H1 (cell line): ENCODE data around the gene APOOL. TPM values are rescaled to one million over a fixed set of nuclear protein-coding genes. Genes with fewer than 3 reads are reported as not detected.

ENCODE experiments used
- CTCF ChIA-PET: fragments of 300-600 bp; sonication (Branson Sonifier 250); formaldehyde crosslinking; loops from one replicate; lab custom pipeline; 2021; ENCODE audit not compliant: partially characterized antibody; lab: Charles Lee
- POLR2A ChIA-PET: fragments of 300-600 bp; sonication (Branson Sonifier 250); formaldehyde crosslinking; loops from one replicate; lab custom pipeline; 2021; ENCODE audit warnings: inconsistent platforms; ENCODE audit not compliant: partially characterized antibody; lab: Charles Lee
- DNase-seq, 2 experiments: peaks; one replicate each; pipeline versions ENCODE4 v3.0.0 to v3.0.0-alpha.2; 2010 to 2022; ENCODE audit warnings: low spot score in 2 of 2, low read depth in 1 of 2, mixed read lengths in 1 of 2
- FAIRE-seq: peaks from 2 replicates; lab custom pipeline; 2011; peaks lifted over from hg19 to GRCh38; lab: Jason Lieb, UNC
- H2AFZ ChIP-seq: 2 replicates; pipeline ENCODE4 v1.8.1; 2012; ENCODE audit warnings: low read length, inconsistent platforms
- H2AK5ac ChIP-seq: 2 replicates; pipeline ENCODE4 v1.6.1; 2013; ENCODE audit warnings: low read depth, low read length
- H2BK120ac ChIP-seq: replicated peaks from 2 replicates; pipeline ENCODE3; 2013; ENCODE audit warnings: low read depth, low read length, inconsistent platforms
- H2BK12ac ChIP-seq: 2 replicates; pipeline ENCODE4 v1.6.1; 2013; ENCODE audit warnings: low read depth, low read length
- H2BK15ac ChIP-seq: 2 replicates; pipeline ENCODE4 v1.6.1; 2013; ENCODE audit warnings: low read length
- H2BK20ac ChIP-seq: 2 replicates; pipeline ENCODE4 v1.6.1; 2013; ENCODE audit warnings: low read length
- H2BK5ac ChIP-seq: 2 replicates; pipeline ENCODE4 v1.6.1; 2013; ENCODE audit warnings: low read depth, low read length
- H3K14ac ChIP-seq: 2 replicates; pipeline ENCODE4 v1.6.1; 2013; ENCODE audit warnings: inconsistent platforms; ENCODE audit not compliant: insufficient read length
- H3K18ac ChIP-seq: 2 replicates; pipeline ENCODE4 v1.6.1; 2013; ENCODE audit warnings: low read length; ENCODE audit errors: extremely low read depth
- H3K23ac ChIP-seq: 2 replicates; pipeline ENCODE4 v1.6.1; 2013; ENCODE audit warnings: inconsistent platforms; ENCODE audit not compliant: insufficient read length
- H3K23me2 ChIP-seq: 2 replicates; pipeline ENCODE4 v1.6.1; 2013; ENCODE audit warnings: low read depth, low read length
- H3K27ac ChIP-seq: 2 replicates; pipeline ENCODE4 v1.6.1; 2011; ENCODE audit warnings: low read depth, low read length, inconsistent platforms
- H3K27me3 ChIP-seq, 4 experiments: replicated peaks in 1 of 4; 1 replicate in 1 of 4; 2 replicates in 3 of 4; pipeline versions ENCODE4 v1.6.1 to v1.8.1; 2011 to 2013; ENCODE audit warnings: low read length in 3 of 4, mild to moderate bottlenecking in 3 of 4, inconsistent platforms in 2 of 4, mixed read lengths in 2 of 4, moderate library complexity in 1 of 4; ENCODE audit not compliant: control insufficient read depth in 3 of 4, insufficient read depth in 3 of 4; ENCODE audit errors: extremely low read depth in 1 of 4
- H3K36me3 ChIP-seq, 4 experiments: 2 replicates each; pipeline versions ENCODE4 v1.6.1 to v1.8.1; 2011 to 2013; ENCODE audit warnings: mild to moderate bottlenecking in 4 of 4, low read length in 3 of 4, moderate library complexity in 2 of 4, control low read depth in 1 of 4, inconsistent platforms in 1 of 4; ENCODE audit not compliant: insufficient read depth in 4 of 4, control insufficient read depth in 2 of 4
- H3K4ac ChIP-seq: replicated peaks from 2 replicates; pipeline ENCODE3; 2013; ENCODE audit warnings: low read length, low read depth, mixed read lengths, inconsistent platforms; ENCODE audit not compliant: insufficient read length
- H3K4me1 ChIP-seq, 4 experiments: replicated peaks in 1 of 4; 1 replicate in 1 of 4; 2 replicates in 3 of 4; pipeline versions ENCODE4 v1.6.1 to v1.8.1; 2011 to 2013; ENCODE audit warnings: low read length in 3 of 4, inconsistent platforms in 2 of 4, mixed read lengths in 1 of 4; ENCODE audit not compliant: insufficient read depth in 4 of 4, control insufficient read depth in 3 of 4
- H3K4me2 ChIP-seq, 2 experiments: 2 replicates each; pipeline versions ENCODE4 v1.6.1 to v1.8.1; 2011 to 2013; ENCODE audit warnings: low read depth in 2 of 2, low read length in 2 of 2, control low read depth in 1 of 2, inconsistent platforms in 1 of 2, mild to moderate bottlenecking in 1 of 2; ENCODE audit not compliant: insufficient read depth in 1 of 2
- H3K4me3 ChIP-seq, 4 experiments: fragments of 200-600, 300-600 bp in 1 of 4; sonication (generic), shearing (Covaris generic), sonication (Bioruptor Twin) in 1 of 4; 2 replicates each; pipeline versions ENCODE4 v1.5.1 to v1.8.1; 2011 to 2016; ENCODE audit warnings: low read length in 4 of 4, low read depth in 3 of 4, control low read depth in 2 of 4, inconsistent platforms in 2 of 4, mild to moderate bottlenecking in 2 of 4, mixed read lengths in 1 of 4, moderate library complexity in 1 of 4; ENCODE audit not compliant: insufficient read depth in 2 of 4; ENCODE audit errors: extremely low read depth in 1 of 4
- H3K56ac ChIP-seq: replicated peaks from 2 replicates; pipeline ENCODE3; 2013; ENCODE audit warnings: low read depth, mild to moderate bottlenecking, mixed read lengths, low read length, inconsistent platforms; ENCODE audit not compliant: insufficient read length
- H3K79me1 ChIP-seq: 2 replicates; pipeline ENCODE4 v1.6.1; 2013; ENCODE audit warnings: low read depth, low read length, control low read depth
- H3K79me2 ChIP-seq, 2 experiments: 2 replicates each; pipeline versions ENCODE4 v1.6.1 to v1.8.1; 2012 to 2013; ENCODE audit warnings: low read length in 2 of 2, mild to moderate bottlenecking in 2 of 2, inconsistent platforms in 1 of 2; ENCODE audit not compliant: insufficient read depth in 2 of 2, control insufficient read depth in 1 of 2
- H3K9ac ChIP-seq, 4 experiments: replicated peaks in 1 of 4; 1 replicate in 1 of 4; 2 replicates in 3 of 4; pipeline versions ENCODE4 v1.6.1 to v1.8.1; 2011 to 2013; ENCODE audit warnings: low read depth in 3 of 4, low read length in 3 of 4, control low read depth in 2 of 4, mild to moderate bottlenecking in 2 of 4, moderate library complexity in 2 of 4, inconsistent platforms in 1 of 4; ENCODE audit errors: extremely low read depth in 1 of 4
- H3K9me3 ChIP-seq, 2 experiments: 2 replicates each; pipeline versions ENCODE4 v1.6.1 to v1.8.1; 2012 to 2013; ENCODE audit warnings: mild to moderate bottlenecking in 2 of 2, moderate library complexity in 2 of 2, control low read depth in 1 of 2, inconsistent platforms in 1 of 2, low read depth in 1 of 2, low read length in 1 of 2, mixed read lengths in 1 of 2; ENCODE audit not compliant: insufficient read depth in 2 of 2
- H4K20me1 ChIP-seq, 2 experiments: replicated peaks in 1 of 2; 2 replicates each; pipeline versions ENCODE3 to v1.8.1; 2011 to 2013; ENCODE audit warnings: inconsistent platforms in 2 of 2, low read length in 2 of 2, mild to moderate bottlenecking in 1 of 2; ENCODE audit not compliant: insufficient read depth in 2 of 2, control insufficient read depth in 1 of 2
- H4K5ac ChIP-seq: 2 replicates; pipeline ENCODE4 v1.6.1; 2013; ENCODE audit warnings: low read length, low read depth, mixed read lengths, inconsistent platforms; ENCODE audit not compliant: insufficient read length
- H4K8ac ChIP-seq: 2 replicates; pipeline ENCODE4 v1.8.0; 2013; ENCODE audit warnings: mild to moderate bottlenecking, moderate library complexity, low read length, inconsistent platforms; ENCODE audit not compliant: insufficient read depth; ENCODE audit errors: extremely low read depth
- H4K91ac ChIP-seq: replicated peaks from 2 replicates; pipeline ENCODE3; 2013; ENCODE audit warnings: low read length, mixed read lengths, inconsistent platforms; ENCODE audit not compliant: insufficient read length
- CTBP2 ChIP-seq: IDR thresholded peaks from 2 replicates; pipeline ENCODE4 v1.7.0; 2011; ENCODE audit warnings: borderline replicate concordance, mild to moderate bottlenecking, moderate library complexity, mixed read lengths, low read length; ENCODE audit not compliant: insufficient read depth, insufficient read length
- HDAC2 ChIP-seq, 2 experiments: fragments of 300-600 bp in 1 of 2; sonication (generic) in 1 of 2; IDR thresholded peaks; 2 replicates each; pipeline ENCODE4 v1.6.1; 2011 to 2012; ENCODE audit warnings: low read depth in 2 of 2, low read length in 2 of 2, mild to moderate bottlenecking in 2 of 2, moderate library complexity in 2 of 2, borderline replicate concordance in 1 of 2, inconsistent platforms in 1 of 2
- KDM4A ChIP-seq: IDR thresholded peaks from one replicate; pipeline ENCODE4 v1.7.1; 2012; ENCODE audit warnings: low read depth, mild to moderate bottlenecking, moderate library complexity, low read length, inconsistent platforms; ENCODE audit not compliant: severe bottlenecking
- RAD21 ChIP-seq, 2 experiments: IDR thresholded peaks in 1 of 2; conservative IDR thresholded peaks in 1 of 2; 2 replicates each; pipeline ENCODE4 v1.6.1; 2011; ENCODE audit warnings: low read depth in 2 of 2, low read length in 2 of 2, improper control_type of control experiment in 1 of 2, inconsistent platforms in 1 of 2, mild to moderate bottlenecking in 1 of 2, moderate library complexity in 1 of 2
- YY1 ChIP-seq: IDR thresholded peaks from 2 replicates; pipeline ENCODE4 v1.6.1; 2011; ENCODE audit warnings: low read depth, mild to moderate bottlenecking, low read length
- WGBS, 2 experiments: shearing (Covaris generic) in 1 of 2; methylation state at CpG; one replicate each; pipeline versions ENCODE4 v1.1.6 to v1.1.7; 2013 to 2015; ENCODE audit warnings: low lambda C conversion rate in 2 of 2, mixed read lengths in 2 of 2, inconsistent platforms in 1 of 2, low coverage in 1 of 2, missing lambda C conversion rate in 1 of 2; ENCODE audit not compliant: insufficient replicate concordance in 2 of 2, insufficient coverage in 1 of 2, insufficient read length in 1 of 2; ENCODE audit errors: extremely low coverage in 1 of 2, missing lambda C conversion rate in 1 of 2; 5-methylcytosine and 5-hydroxymethylcytosine counted together
- polyA plus RNA-seq, 7 experiments: library from polyadenylated mRNA; depleted of rRNA in 3 of 7; stranded (reverse) in 5 of 7; unstranded in 2 of 7; fragments of >200 nt in 5 of 7; fragments of 200-250 nt in 2 of 7; gene quantifications; 1 replicate in 5 of 7; 2 replicates in 1 of 7; 4 replicates in 1 of 7; pipeline versions ENCODE4 v1.2.1 to v1.2.3, GENCODE V29; 2011 to 2013; ENCODE audit warnings: missing spikeins in 2 of 7, mixed read lengths in 2 of 7
- total RNA-seq: library from RNA; stranded (reverse); fragmentation: NEBNext Ultra II Directional; extraction: Animal tissue kit (Norgen Biotek cat#: 25700); gene quantifications from 2 replicates; pipeline ENCODE4 v1.2.1, GENCODE V29; 2021
- TF ChIP-seq, protein P1 (sequence below), 3 experiments: IDR thresholded peaks; 1 replicate in 2 of 3; 2 replicates in 1 of 3; pipeline versions ENCODE4 v1.5.1 to v1.6.1; 2011; ENCODE audit warnings: low read length in 3 of 3, mild to moderate bottlenecking in 3 of 3, inconsistent platforms in 2 of 3, low read depth in 1 of 3, moderate library complexity in 1 of 3; ENCODE audit not compliant: insufficient read depth in 1 of 3; ENCODE audit errors: control extremely low read depth in 1 of 3
- TF ChIP-seq, protein P2 (sequence below): IDR thresholded peaks from 2 replicates; pipeline ENCODE4 v1.6.1; 2012; ENCODE audit warnings: inconsistent platforms

The APOOL gene
- total and polyA plus RNA-seq, 2 of the 8 experiments (the other 6 are each of a cell fraction or from before 2014, with no cell fraction given) = 2.4 to 8.1 TPM

DNA sequence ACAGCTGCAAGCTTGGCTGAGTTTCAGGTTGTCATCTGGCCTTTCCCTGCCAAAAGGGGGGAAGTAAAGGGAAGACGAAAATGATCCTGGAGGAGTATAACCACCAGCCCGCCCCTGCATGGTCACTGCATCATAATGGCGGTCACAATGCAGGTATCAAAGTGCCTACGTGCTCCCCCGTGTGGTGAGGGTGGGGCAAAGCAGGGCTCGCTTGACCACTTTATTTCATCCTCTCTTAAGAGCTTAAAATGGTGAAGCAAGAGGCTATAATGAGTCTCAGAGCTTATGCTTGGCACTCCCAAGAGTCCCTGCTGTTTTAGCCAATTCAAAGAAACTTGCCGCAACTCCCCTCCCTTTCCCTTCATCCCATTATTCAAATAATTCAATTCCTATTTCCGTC lies 105.6 kb downstream of the APOOL start:
- Histone ChIP-seq H2BK12ac (no peak overlapping the region), H3K9me3 (no peaks in the 10 kb centered on the region), H4K8ac (no peak overlapping the region), H3K14ac (no peak overlapping the region), H2BK20ac (no peak overlapping the region), H3K27me3 (no peaks in the 10 kb centered on the region), H3K79me2 (no peaks in the 10 kb centered on the region), H2BK15ac (no peak overlapping the region), H2AK5ac (no peak overlapping the region), H2AFZ (no peak overlapping the region), H2BK5ac (no peak overlapping the region), H4K5ac (no peak overlapping the region), H3K4me1 (no peaks in the 10 kb centered on the region), H3K23ac (no peak overlapping the region), H3K27ac (no peak overlapping the region), H3K79me1 (no peaks in the 10 kb centered on the region), H2BK120ac (no peak overlapping the region), H3K9ac (no peak overlapping the region), H3K36me3 (no peaks in the 10 kb centered on the region)
- 63 to 100% methylated on average over 2 to 7 of the region's 8 CpGs for WGBS, 2 experiments
- POLR2A ChIA-PET = no interaction called here
- peak in 1 of 2 experiments; percentile 56 for DNase-seq
- TF ChIP-seq KDM4A = no peak
- TF ChIP-seq, protein P1, sequence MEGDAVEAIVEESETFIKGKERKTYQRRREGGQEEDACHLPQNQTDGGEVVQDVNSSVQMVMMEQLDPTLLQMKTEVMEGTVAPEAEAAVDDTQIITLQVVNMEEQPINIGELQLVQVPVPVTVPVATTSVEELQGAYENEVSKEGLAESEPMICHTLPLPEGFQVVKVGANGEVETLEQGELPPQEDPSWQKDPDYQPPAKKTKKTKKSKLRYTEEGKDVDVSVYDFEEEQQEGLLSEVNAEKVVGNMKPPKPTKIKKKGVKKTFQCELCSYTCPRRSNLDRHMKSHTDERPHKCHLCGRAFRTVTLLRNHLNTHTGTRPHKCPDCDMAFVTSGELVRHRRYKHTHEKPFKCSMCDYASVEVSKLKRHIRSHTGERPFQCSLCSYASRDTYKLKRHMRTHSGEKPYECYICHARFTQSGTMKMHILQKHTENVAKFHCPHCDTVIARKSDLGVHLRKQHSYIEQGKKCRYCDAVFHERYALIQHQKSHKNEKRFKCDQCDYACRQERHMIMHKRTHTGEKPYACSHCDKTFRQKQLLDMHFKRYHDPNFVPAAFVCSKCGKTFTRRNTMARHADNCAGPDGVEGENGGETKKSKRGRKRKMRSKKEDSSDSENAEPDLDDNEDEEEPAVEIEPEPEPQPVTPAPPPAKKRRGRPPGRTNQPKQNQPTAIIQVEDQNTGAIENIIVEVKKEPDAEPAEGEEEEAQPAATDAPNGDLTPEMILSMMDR (IDR thresholded peaks at IDR 0.05; ENCODE audit: control extremely low read depth in 1 of 3, insufficient read depth in 1 of 3, low read depth in 1 of 3, low read length in 3 of 3) = peak; percentile 36 to 60 (median 51)
- no peak for TF ChIP-seq CTBP2
- TF ChIP-seq RAD21 (IDR thresholded peaks at IDR 0.05 in 1 of 2, conservative IDR thresholded peaks at IDR 0.05 in 1 of 2; ENCODE audit: low read depth in 2 of 2, low read length in 2 of 2) = peak; percentile 40 to 42; a peak in 3 of 4 replicates
- TF ChIP-seq, protein P2, sequence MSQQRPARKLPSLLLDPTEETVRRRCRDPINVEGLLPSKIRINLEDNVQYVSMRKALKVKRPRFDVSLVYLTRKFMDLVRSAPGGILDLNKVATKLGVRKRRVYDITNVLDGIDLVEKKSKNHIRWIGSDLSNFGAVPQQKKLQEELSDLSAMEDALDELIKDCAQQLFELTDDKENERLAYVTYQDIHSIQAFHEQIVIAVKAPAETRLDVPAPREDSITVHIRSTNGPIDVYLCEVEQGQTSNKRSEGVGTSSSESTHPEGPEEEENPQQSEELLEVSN = no peak
- peak; percentile 87 for TF ChIP-seq YY1
- TF ChIP-seq HDAC2 (IDR thresholded peaks at IDR 0.05; ENCODE audit: borderline replicate concordance in 1 of 2, low read depth in 2 of 2, low read length in 2 of 2) = no peak
- TF ChIP-seq, all 59 proteins: peak for 3
- Histone ChIP-seq H3K18ac (no peak overlapping the region), H3K56ac (no peak overlapping the region), H4K91ac (no peak overlapping the region), H3K4me3 (no peak overlapping the region), H3K4ac (no peak overlapping the region), H4K20me1 (no peaks in the 10 kb centered on the region), H3K4me2 (no peak overlapping the region), H3K23me2 (no peaks in the 10 kb centered on the region)
- FAIRE-seq = peak; percentile 80
- CTCF ChIA-PET = interaction anchor here (0.6 to 3.9 kb wide), 12 partner anchors 11 to 386 kb away, joined by 3 to 38 read pairs (median 3); no protein-coding TSS in a partner anchor
